GM20000 (cell line): ENCODE results near the gene CD177.
"Not testable (repeated sequence)": the region's sequence is repeated elsewhere in the genome, so short reads cannot be mapped to it uniquely, and the experiment has no call there.

Experiments used
- DNase-seq: peaks from one replicate; pipeline ENCODE4 v3.0.0; 2012; ENCODE audit warnings: low spot score
- CTCF ChIP-seq: IDR thresholded peaks from 2 replicates; pipeline ENCODE4 v1.5.1; 2012; ENCODE audit warnings: mild to moderate bottlenecking, control low read depth; ENCODE audit errors: extremely low read depth, missing control alignments

Gene CD177

GRCh38 chr19:43349813-43350212 is 3.7 kb upstream of the CD177 start:
- DNase-seq, result not testable (repeated sequence)

GRCh38 chr19:43351998-43352746 is 1.3 kb upstream of the CD177 start:
- TF ChIP-seq CTCF, result no peak
- no peak for DNase-seq

- no peak for TF ChIP-seq CTCF
- DNase-seq, result no peak
Measured at GRCh38 chr19:43354305-43354627, 780 bp downstream of the CD177 start.

- not testable (repeated sequence) for DNase-seq
Measured at GRCh38 chr19:43356749-43357148, 3.3 kb downstream of the CD177 start.

- no peak for DNase-seq
- TF ChIP-seq CTCF, result no peak
Measured at GRCh38 chr19:43362179-43362578, 8.7 kb downstream of the CD177 start.

GRCh38 chr19:43362745-43363144 is 9.3 kb downstream of the CD177 start:
- no peak for TF ChIP-seq CTCF
- DNase-seq, result no peak

GRCh38 chr19:43365677-43366076 is 12.2 kb downstream of the CD177 start:
- not testable (repeated sequence) for DNase-seq

GRCh38 chr19:43367822-43368221 is 14.3 kb downstream of the CD177 start:
- no peak for TF ChIP-seq CTCF
- no peak for DNase-seq

GRCh38 chr19:43368897-43369296 is 15.4 kb downstream of the CD177 start:
- DNase-seq, result not testable (repeated sequence)

- DNase-seq, result no peak
- TF ChIP-seq CTCF, result no peak
Measured at GRCh38 chr19:43371909-43372308, 18.4 kb downstream of the CD177 start.
